Measurements from ENCODE around the gene SERPINC1.
"Not testable (repeated sequence)": the region's sequence is repeated elsewhere in the genome, so short reads cannot be mapped to it uniquely, and the experiment has no call there.

SERPINC1 gene

GRCh38 chr1:173862146-173862768, 54.9 kb downstream of the SERPINC1 start:
- not testable (repeated sequence) for DNase-seq

GRCh38 chr1:173861731-173862145, 55.4 kb downstream of the SERPINC1 start:
- DNase-seq: no peak

GRCh38 chr1:173860065-173860464, 57.1 kb downstream of the SERPINC1 start:
- no peak for DNase-seq

GRCh38 chr1:173859547-173859946, 57.6 kb downstream of the SERPINC1 start:
- DNase-seq: not testable (repeated sequence)

- DNase-seq: no peak
Measured at GRCh38 chr1:173857363-173857917, 59.7 kb downstream of the SERPINC1 start.

- no peak for DNase-seq
Measured at GRCh38 chr1:173856903-173857302, 60.2 kb downstream of the SERPINC1 start.

- no peak for DNase-seq
Measured at GRCh38 chr1:173856014-173856413, 61.1 kb downstream of the SERPINC1 start.
